GM18520 (cell line): ENCODE measurements around the gene STARD3.

Experiments used
- ATAC-seq: cut with Tn5 transposase; IDR thresholded peaks from one replicate; pipeline ENCODE4 v1.9.1; 2021; ENCODE audit not compliant: unreplicated experiment

STARD3 gene

GRCh38 chr17:39669897-39670735 lies 33.2 kb downstream of the STARD3 start:
- no peak for ATAC-seq

DNA sequence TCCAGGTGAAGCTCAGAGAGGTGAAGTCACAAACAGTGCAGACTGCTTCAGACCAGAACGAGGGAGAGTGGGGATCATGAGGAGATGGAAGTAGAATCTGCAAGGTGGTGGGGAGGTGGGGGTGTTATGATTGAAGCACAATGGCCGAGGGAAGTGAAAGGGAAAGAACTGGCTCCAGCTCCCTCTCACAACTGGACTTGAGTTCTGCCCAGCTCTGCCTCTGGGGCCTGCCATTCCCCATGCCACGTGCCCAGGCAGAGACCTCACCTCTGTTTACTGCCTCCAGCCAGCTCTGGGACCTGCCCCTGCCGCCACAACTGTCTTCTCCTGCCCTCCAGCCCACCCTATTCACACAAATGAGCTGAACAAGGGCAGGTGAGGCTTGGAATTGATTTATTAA lies 33.8 kb downstream of the STARD3 start:
- no peak for ATAC-seq

- ATAC-seq = no peak
Observed at GRCh38 chr17:39671651-39672521, 34.9 kb downstream of the STARD3 start.

DNA sequence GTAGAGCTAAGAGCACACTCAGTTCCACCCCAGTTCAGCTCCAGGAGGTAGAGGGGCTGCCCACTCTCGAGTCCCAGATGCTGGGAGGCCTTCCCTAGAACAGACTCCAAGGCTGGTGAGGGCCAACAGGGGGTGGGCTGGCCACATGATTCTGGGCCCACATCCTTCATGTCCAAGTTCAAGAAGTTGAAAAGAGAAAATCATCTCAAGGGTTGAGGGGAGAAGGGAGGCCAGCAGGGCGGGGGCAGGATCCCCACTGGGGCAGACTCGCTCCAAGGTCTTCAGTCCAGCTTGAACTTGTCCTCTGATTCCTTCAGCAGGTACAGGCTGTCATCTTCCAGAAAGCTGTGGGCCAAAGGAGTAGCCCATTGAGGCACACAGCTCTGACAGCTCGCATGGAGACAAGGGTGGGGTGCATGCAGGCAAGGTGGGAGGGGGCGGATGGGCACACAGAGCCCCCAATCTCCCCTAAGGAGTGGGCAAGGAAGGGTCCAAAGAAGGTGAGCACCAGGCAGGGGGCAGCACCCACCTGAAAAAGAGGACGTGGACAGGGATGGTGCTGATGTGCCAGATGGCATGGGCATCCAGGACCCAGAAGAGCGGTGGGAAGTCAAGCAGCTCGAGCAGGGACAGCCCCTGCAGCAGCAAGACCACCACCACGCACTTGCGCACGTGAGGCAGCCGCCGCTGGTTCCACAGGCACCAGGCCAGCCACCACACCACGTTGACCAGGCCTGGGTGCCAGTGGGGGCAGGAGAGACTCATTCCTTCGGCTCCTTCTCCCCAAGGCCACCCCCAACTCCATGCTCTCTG lies 35.8 kb downstream of the STARD3 start:
- ATAC-seq = no peak

GRCh38 chr17:39673335-39674081 lies 36.6 kb downstream of the STARD3 start:
- no peak for ATAC-seq

GRCh38 chr17:39674179-39674578 lies 37.2 kb downstream of the STARD3 start:
- no peak for ATAC-seq

DNA sequence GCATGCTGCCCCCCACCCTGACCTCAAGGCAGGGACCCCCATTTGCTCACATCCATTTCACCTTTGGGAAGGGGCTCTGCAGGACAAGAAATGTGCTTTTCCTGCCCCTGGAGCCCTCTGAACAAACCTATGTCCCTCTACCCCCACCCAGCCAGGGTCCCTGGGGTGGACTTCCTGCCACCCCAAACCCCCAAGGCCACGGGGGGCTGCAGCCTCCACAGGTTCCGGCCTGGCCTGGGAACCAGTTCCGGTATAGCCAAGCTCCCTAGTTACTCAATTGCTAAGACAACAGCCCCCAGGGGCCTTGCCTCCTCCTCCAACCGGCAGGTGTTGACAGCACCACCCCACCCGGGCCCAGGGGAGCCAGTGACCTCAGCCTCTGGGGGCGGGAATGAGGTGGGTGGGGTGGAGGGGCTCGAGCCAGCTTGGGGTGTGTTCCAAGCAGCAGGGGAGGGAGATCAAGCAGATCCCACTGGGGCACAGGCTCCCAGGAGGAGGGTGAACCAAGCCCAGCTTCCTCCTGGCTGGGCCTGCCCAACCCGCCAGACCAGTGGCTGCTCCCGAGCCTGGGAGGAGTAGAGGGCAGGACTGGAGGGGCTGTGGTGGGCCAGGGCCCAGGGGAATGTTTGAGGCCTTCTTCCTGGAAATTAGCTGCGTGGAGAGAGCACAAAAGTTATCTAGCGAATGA lies 37.9 kb downstream of the STARD3 start:
- ATAC-seq = no peak

DNA sequence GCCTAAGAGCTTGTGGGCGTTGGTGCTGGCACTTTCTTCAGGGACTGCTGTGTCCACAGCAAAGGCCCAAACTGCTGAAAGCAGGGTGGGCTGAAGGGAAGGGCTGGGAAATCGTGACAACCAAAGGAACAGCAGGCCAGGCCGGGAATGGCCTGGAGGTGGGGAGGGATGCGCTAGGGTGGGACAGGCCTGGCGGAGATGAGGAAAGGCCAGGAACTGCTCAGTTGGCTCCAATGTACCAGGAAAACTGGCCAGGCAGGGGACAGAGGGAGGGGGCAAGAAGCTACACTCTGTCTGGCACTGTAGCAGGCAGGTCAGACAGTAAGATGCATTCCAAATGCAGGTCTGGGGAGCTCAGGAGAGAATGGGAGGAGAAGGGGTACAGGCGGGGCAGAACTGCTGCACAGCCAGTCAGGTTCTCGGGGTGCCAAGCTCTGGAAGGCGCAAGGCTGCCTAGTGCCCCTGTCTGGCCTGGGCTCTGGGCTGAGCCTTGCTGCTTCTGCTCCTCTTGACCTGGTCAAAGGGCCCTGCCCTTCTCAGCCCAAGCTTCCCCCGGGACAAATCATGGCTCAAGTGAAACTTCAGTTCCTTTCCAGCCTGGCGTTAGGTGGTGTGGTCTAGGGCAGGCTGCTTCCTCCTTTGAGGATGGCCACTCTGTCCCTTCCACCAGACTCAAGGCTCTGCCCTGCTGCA lies 38.6 kb downstream of the STARD3 start:
- ATAC-seq = no peak

DNA sequence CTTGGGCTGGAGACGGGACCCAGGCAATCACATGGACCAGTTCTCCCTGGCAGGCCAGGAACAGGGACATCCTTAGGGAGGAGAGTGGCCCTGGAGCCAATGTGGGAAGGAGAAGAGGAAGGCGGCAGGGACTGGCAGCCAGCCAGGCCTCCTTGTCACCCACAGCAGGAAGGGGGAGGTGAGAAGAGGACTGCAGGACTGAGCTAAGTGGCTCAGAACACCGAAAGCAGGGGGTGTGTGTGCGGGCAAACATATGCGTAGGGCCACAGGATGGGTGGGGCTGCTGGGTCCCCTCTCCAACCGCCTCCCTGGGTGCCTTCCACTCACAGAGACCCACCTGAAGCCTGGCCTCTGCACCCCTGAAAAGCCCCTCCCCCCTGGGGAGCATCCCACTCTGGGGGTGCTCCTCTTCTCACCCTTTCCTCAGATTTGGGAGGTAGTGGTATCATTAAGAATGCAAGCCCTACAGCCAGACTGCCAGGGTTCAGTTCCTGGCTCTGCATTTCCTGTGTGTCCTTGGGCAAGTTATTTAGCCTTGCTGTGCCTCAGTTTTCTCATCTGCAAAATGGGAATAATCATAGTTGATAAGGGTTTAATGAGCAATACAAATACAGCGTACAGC lies 39.4 kb downstream of the STARD3 start:
- no peak for ATAC-seq

DNA sequence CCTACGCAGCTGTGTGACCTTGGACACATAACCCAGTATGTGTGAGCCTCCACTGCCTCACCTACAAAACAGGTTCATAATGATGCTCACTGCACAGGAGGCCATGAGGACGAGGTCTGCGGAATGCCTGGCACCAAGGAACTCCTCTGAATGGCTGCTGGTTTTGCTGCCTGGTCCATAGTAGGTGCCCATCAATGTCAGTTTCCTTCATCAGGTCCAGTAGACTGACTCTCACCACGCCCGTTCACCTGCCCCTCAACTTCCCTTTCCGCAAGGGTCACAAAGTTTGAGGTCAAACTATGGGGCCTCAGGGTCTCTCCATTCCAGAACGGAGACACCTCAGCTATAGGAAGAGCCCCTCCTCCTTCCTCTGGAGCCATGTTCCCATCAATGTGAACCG lies 40.1 kb downstream of the STARD3 start:
- ATAC-seq = no peak

GRCh38 chr17:39677542-39678339 lies 40.8 kb downstream of the STARD3 start:
- no peak for ATAC-seq

DNA sequence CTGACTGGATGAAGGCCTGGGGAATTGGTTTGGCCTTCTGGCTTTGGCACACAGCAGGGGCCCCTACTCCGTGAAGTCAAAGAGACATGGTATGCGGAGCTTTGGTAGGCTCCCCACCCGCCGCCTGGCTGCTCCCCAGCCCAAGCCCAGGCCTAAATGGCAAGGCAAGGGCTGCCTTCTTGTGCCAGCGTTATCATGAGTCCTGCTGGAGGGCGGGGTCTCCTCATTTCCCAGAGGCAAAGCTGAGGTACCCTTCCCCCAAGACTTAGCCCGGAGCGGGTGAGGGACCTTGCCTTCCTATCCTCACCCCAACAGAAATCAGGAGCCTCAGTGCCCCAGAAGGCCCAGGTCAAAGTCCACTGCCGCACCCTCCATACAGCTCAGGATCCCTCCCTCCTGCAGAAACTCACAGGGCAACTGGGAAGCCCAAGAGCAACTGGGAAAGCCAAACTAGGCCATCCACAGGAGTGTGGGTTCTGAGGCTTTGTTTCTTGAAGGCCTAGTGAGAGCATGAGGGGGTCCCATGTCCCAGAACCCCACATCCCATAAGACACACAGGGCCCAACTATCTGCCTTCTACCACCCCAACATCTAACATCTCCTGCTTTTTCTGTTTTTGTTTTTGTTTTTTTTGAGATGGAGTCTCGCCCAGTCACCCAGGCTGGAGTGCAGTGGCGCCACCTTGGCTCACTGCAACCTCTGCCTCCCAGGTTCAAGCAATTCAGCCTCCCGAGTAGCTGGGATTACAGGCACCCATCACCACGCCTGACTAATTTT lies 41.6 kb downstream of the STARD3 start:
- no peak for ATAC-seq

- no peak for ATAC-seq
Observed at GRCh38 chr17:39679521-39680192, 42.7 kb downstream of the STARD3 start.

DNA sequence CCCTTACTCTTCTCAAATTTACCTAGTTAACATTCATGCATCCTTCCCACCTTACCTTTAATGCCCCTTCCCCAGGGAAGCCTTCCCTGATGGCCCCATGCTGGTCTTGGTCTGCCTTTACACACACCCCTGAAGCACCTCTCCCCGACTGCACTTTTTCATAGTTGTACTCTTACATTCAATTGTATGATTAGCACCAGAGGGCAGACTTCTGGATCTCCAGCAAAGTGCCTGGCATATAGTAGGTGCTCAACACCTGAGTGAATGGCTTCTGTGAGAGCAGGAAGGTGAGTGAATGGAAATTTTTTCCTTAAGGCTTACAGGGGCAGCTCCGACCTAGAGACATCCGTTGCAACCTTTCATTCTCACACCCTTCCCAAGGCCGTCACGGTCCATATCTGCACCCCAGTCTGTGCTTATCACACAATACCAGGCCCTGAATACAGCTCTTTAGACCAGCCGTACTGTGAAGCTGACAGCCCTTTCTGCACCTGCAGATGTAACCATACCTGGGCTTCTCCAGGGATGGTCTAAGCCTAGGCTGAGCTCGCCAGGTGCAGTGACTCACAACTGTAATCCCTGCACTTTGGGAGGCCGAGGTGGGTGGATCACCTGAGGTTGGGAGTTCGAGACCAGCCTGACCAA lies 46.5 kb downstream of the STARD3 start:
- no peak for ATAC-seq

DNA sequence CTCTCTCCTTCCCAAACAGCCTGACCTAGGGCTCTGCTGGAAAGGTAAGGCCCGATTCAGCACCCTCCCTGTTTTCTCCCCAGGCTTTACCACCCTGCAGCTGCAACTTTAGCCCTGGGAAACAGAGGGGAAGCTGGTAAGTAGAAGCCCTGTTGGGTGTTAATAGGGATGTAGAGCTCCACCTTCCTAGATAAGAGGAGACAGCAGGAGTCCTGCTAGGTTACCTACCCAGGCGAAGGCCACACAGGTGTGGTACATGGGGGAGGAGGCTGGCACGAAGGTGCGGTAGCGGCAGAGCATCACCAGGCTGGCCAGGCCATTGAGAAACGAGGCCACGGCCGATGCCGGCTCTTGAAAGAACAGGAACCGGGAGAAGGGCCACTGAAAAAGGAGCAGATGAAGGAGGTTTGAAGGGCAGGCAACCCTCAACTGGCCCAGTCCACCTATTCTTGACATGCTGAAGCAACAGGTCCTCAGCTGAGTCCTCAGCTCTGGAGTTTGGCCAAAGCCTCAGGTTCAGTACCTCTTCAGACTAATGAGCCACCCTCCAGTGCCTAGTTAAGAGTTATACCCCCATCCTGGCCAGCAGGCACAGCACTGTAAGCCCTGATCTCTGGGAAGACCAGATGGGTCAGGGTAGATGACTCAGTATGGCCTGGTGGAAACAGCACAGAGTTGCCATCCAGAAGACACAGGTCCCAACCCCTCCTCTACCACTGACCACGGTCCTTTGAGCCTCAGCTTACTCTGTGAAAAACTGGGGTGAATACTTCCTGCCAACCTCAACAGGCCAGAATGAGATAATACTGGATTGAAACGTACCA lies 47.6 kb downstream of the STARD3 start:
- ATAC-seq = no peak
